Activated CD4-positive, alpha-beta memory T cell treated with anti-CD3 and anti-CD28 coated beads for 36 hours (primary cell): Measurements from ENCODE around the gene SH3PXD2B. TPM values are rescaled to one million over a fixed set of nuclear protein-coding genes. Genes with fewer than 3 reads are reported as not detected.

Experiments used
- CTCF ChIA-PET: fragments of 350-600 bp; sonication (Branson Sonifier 250); formaldehyde crosslinking; loops from one replicate; lab custom pipeline; 2021; ENCODE audit warnings: antibody characterized with exemption, inconsistent platforms; lab: Charles Lee
- POLR2A ChIA-PET: fragments of 350-600 bp; sonication (Branson Sonifier 250); formaldehyde crosslinking; loops from one replicate; lab custom pipeline; 2021; ENCODE audit warnings: antibody characterized with exemption; lab: Charles Lee
- DNase-seq: peaks from one replicate; pipeline ENCODE4 v3.0.0-alpha.2; 2020
- H3K27ac Mint-ChIP-seq: one replicate; pipeline ENCODE4 v1.8.0; 2021; ENCODE audit warnings: mixed read lengths
- H3K27me3 Mint-ChIP-seq: one replicate; pipeline ENCODE4 v1.8.0; 2021; ENCODE audit warnings: mixed read lengths
- H3K36me3 Mint-ChIP-seq: one replicate; pipeline ENCODE4 v1.8.0; 2021; ENCODE audit warnings: mixed read lengths
- H3K4me1 Mint-ChIP-seq: one replicate; pipeline ENCODE4 v1.8.0; 2021; ENCODE audit warnings: low read depth, mixed read lengths
- H3K4me3 Mint-ChIP-seq: one replicate; pipeline ENCODE4 v1.8.0; 2021; ENCODE audit warnings: mild to moderate bottlenecking, mixed read lengths
- H3K9me3 Mint-ChIP-seq: one replicate; pipeline ENCODE4 v1.8.0; 2021; ENCODE audit warnings: mixed read lengths
- intact Hi-C: fragments of 100-400 bp; cut with micrococcal nuclease; formaldehyde crosslinking; loops from one replicate; pipeline ENCODE4 v1.15.1; 2023
- total RNA-seq, 2 experiments: library from RNA; stranded (reverse); gene quantifications; one replicate each; pipeline ENCODE4 v1.2.3, GENCODE V29; 2021

Gene SH3PXD2B
- 1 to 10 TPM in 1 of 2 experiments, under 1 TPM in 1; 0.99 to 1.1 TPM for total RNA-seq

GRCh38 chr5:172454358-172455086 is at the start of gene SH3PXD2B:
TSS of gene SH3PXD2B (minus strand) at chr5:172454525. CDS start at chr5:172454352, 173 bp downstream.
- H3K27ac Mint-ChIP-seq, result no peak within 1 kb of the TSS
- no peaks in the 10 kb centered on the region for H3K36me3 Mint-ChIP-seq
- peaks cover 33% of the 10 kb centered on the region for H3K27me3 Mint-ChIP-seq
- intact Hi-C loops, result no loop called here
- ChIA-PET POLR2A (interaction anchor here (0.6 kb wide), 1 partner anchor 528 kb away, joined by 3 read pairs; no protein-coding TSS in a partner anchor), CTCF (no interaction called here)
- peaks cover 15% of the 10 kb centered on the region for H3K4me1 Mint-ChIP-seq
- peak within 1 kb of the TSS; percentile 73 for H3K4me3 Mint-ChIP-seq
- H3K9me3 Mint-ChIP-seq, result no peaks in the 10 kb centered on the region
- peak; percentile 50 for DNase-seq

GRCh38 chr5:172502969-172503368 is 48.6 kb upstream of the SH3PXD2B start:
- POLR2A ChIA-PET, result no interaction called here
- intact Hi-C loops, result no loop called here
- H3K36me3 Mint-ChIP-seq, result no peaks in the 10 kb centered on the region
- CTCF ChIA-PET, result no interaction called here
- no peaks in the 10 kb centered on the region for H3K9me3 Mint-ChIP-seq
- H3K27me3 Mint-ChIP-seq, result peaks cover 16% of the 10 kb centered on the region
- DNase-seq, result no peak
- H3K27ac Mint-ChIP-seq, result no peak overlapping the region
- no peak overlapping the region for H3K4me3 Mint-ChIP-seq
- no peaks in the 10 kb centered on the region for H3K4me1 Mint-ChIP-seq

GRCh38 chr5:172502410-172502809 is 48.1 kb upstream of the SH3PXD2B start:
- no peak overlapping the region for H3K4me3 Mint-ChIP-seq
- POLR2A ChIA-PET, result no interaction called here

GRCh38 chr5:172501708-172502320 is 47.5 kb upstream of the SH3PXD2B start:
- CTCF ChIA-PET, result no interaction called here
- Mint-ChIP-seq H3K27ac (no peak overlapping the region), H3K4me1 (no peaks in the 10 kb centered on the region), H3K4me3 (no peak overlapping the region), H3K36me3 (no peaks in the 10 kb centered on the region), H3K27me3 (peaks cover 10% of the 10 kb centered on the region), H3K9me3 (no peaks in the 10 kb centered on the region)
- DNase-seq, result no peak
- intact Hi-C loops, result no loop called here
- POLR2A ChIA-PET, result no interaction called here

More at GRCh38 chr5:172502410-172502809, 48.1 kb upstream of the SH3PXD2B start:
- DNase-seq, result no peak
- Mint-ChIP-seq H3K9me3 (no peaks in the 10 kb centered on the region), H3K4me1 (no peaks in the 10 kb centered on the region), H3K27me3 (peaks cover 14% of the 10 kb centered on the region), H3K27ac (no peak overlapping the region), H3K36me3 (no peaks in the 10 kb centered on the region)
- CTCF ChIA-PET, result no interaction called here
- intact Hi-C loops, result no loop called here

- CTCF ChIA-PET, result no interaction called here
- Mint-ChIP-seq H3K4me3 (no peak overlapping the region), H3K36me3 (no peaks in the 10 kb centered on the region), H3K9me3 (peaks cover 3% of the 10 kb centered on the region), H3K27me3 (peaks cover 3% of the 10 kb centered on the region), H3K4me1 (no peaks in the 10 kb centered on the region), H3K27ac (no peak overlapping the region)
- no peak for DNase-seq
- POLR2A ChIA-PET, result no interaction called here
- intact Hi-C loops, result no loop called here
Observed at GRCh38 chr5:172499287-172499686, 45.0 kb upstream of the SH3PXD2B start.

GRCh38 chr5:172498431-172499129 is 44.3 kb upstream of the SH3PXD2B start:
- Mint-ChIP-seq H3K4me3 (no peak overlapping the region), H3K27me3 (peaks cover 5% of the 10 kb centered on the region), H3K4me1 (no peaks in the 10 kb centered on the region), H3K27ac (no peak overlapping the region), H3K9me3 (peaks cover 3% of the 10 kb centered on the region), H3K36me3 (no peaks in the 10 kb centered on the region)
- ChIA-PET CTCF (no interaction called here), POLR2A (no interaction called here)
- intact Hi-C loops, result no loop called here
- DNase-seq, result no peak

GRCh38 chr5:172497591-172498255 is 43.4 kb upstream of the SH3PXD2B start:
- no peak for DNase-seq
- Mint-ChIP-seq H3K27me3 (peaks cover 5% of the 10 kb centered on the region), H3K27ac (no peak overlapping the region), H3K9me3 (peaks cover 3% of the 10 kb centered on the region), H3K4me1 (no peaks in the 10 kb centered on the region), H3K36me3 (no peaks in the 10 kb centered on the region), H3K4me3 (no peak overlapping the region)
- intact Hi-C loops, result no loop called here
- ChIA-PET CTCF (no interaction called here), POLR2A (no interaction called here)

- no peak overlapping the region for H3K27ac Mint-ChIP-seq
- DNase-seq, result no peak
- H3K4me1 Mint-ChIP-seq, result no peaks in the 10 kb centered on the region
- H3K36me3 Mint-ChIP-seq, result no peaks in the 10 kb centered on the region
- no peak overlapping the region for H3K4me3 Mint-ChIP-seq
- H3K9me3 Mint-ChIP-seq, result peaks cover 3% of the 10 kb centered on the region
- CTCF ChIA-PET, result no interaction called here
- POLR2A ChIA-PET, result no interaction called here
- intact Hi-C loops, result no loop called here
- peaks cover 5% of the 10 kb centered on the region for H3K27me3 Mint-ChIP-seq
Observed at GRCh38 chr5:172496671-172497371, 42.5 kb upstream of the SH3PXD2B start.

GRCh38 chr5:172494630-172495505 is 40.5 kb upstream of the SH3PXD2B start:
- peaks cover 3% of the 10 kb centered on the region for H3K9me3 Mint-ChIP-seq
- no peak overlapping the region for H3K4me3 Mint-ChIP-seq
- no peak overlapping the region for H3K27ac Mint-ChIP-seq
- H3K4me1 Mint-ChIP-seq, result no peaks in the 10 kb centered on the region
- intact Hi-C loops, result no loop called here
- POLR2A ChIA-PET, result no interaction called here
- CTCF ChIA-PET, result no interaction called here
- H3K27me3 Mint-ChIP-seq, result peaks cover 5% of the 10 kb centered on the region
- H3K36me3 Mint-ChIP-seq, result no peaks in the 10 kb centered on the region
- no peak for DNase-seq

GRCh38 chr5:172493906-172494305 is 39.6 kb upstream of the SH3PXD2B start:
- POLR2A ChIA-PET, result no interaction called here
- intact Hi-C loops, result no loop called here
- no peak overlapping the region for H3K27ac Mint-ChIP-seq
- H3K9me3 Mint-ChIP-seq, result peaks cover 3% of the 10 kb centered on the region
- peaks cover 7% of the 10 kb centered on the region for H3K27me3 Mint-ChIP-seq
- no peaks in the 10 kb centered on the region for H3K4me1 Mint-ChIP-seq
- no peak overlapping the region for H3K4me3 Mint-ChIP-seq
- CTCF ChIA-PET, result no interaction called here
- no peaks in the 10 kb centered on the region for H3K36me3 Mint-ChIP-seq
- no peak for DNase-seq

GRCh38 chr5:172493461-172493860 is 39.1 kb upstream of the SH3PXD2B start:
- Mint-ChIP-seq H3K4me3 (no peak overlapping the region), H3K9me3 (peaks cover 3% of the 10 kb centered on the region), H3K4me1 (no peaks in the 10 kb centered on the region), H3K27ac (no peak overlapping the region), H3K27me3 (peaks cover 7% of the 10 kb centered on the region), H3K36me3 (no peaks in the 10 kb centered on the region)
- ChIA-PET CTCF (no interaction called here), POLR2A (no interaction called here)
- no peak for DNase-seq
- intact Hi-C loops, result no loop called here
